Head of caudate nucleus (tissue), 42 donors: ENCODE data around the gene PCDHGB7.
"Not testable (repeated sequence)": the region's sequence is repeated elsewhere in the genome, so short reads cannot be mapped to it uniquely, and the experiment has no call there.

Experiments
- DNase-seq, 42 donors: peaks; one replicate each; pipeline versions ENCODE4 v3.0.0 to v3.0.0-alpha.2; 2020 to 2021; ENCODE audit warnings: mixed read lengths in 7 of 42
- intact Hi-C: fragments of 100-400 bp; cut with DNase I; formaldehyde crosslinking; loops from one replicate; pipeline ENCODE4 v1.15.0; 2022

The PCDHGB7 gene

DNA sequence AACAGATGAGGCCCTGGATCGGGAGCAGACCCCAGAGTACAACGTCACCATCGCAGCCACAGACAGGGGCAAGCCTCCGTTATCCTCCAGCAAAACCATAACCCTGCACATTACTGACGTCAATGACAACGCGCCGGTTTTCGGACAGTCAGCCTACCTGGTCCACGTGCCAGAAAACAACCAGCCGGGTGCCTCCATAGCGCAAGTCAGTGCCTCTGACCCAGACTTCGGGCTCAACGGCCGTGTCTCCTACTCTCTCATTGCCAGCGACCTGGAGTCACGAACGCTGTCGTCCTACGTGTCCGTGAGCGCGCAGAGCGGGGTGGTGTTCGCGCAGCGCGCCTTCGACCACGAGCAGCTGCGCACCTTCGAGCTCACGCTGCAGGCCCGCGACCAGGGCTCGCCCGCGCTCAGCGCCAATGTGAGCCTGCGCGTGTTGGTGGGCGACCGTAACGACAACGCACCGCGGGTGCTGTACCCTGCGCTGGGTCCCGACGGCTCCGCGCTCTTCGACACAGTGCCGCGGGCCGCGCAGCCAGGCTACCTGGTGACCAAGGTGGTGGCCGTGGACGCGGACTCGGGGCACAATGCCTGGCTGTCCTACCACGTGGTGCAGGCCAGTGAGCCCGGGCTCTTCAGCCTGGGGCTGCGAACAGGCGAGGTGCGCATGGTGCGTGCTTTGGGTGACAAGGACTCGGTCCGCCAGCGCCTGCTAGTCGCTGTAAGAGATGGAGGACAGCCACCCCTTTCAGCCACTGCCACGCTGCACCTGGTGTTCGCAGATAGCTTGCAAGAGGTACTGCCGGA, 1.8 kb downstream of the PCDHGB7 start:
- intact Hi-C loops: loop anchor here (10.0 kb wide), 1 partner anchor 136 kb away; no protein-coding TSS in a partner anchor
- DNase-seq: peak in 1 of 42 donors; percentile 21

DNA sequence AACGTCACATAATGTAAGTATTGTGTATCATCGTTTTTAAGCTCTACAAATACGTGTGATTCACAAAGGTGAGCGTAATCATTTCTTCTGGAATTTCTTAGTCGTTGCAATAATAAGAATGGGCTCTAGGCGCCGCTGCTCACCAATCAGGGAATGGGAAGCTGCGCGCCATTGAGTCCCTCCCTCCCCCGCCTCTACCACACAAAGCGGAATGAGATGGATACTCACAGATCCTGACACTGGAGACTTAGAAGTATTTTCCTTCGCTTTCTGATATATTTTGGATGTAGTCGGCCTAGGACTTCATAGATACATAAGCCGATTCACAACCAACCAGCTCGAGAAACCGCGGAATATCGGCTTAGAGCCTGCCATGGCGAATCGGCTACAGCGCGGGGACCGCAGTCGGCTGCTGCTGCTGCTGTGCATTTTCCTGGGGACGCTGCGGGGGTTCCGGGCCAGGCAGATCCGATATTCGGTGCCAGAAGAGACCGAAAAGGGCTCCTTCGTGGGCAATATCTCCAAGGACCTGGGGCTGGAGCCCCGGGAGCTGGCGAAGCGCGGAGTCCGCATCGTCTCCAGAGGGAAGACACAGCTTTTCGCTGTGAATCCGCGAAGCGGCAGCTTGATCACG, 3.5 kb downstream of the PCDHGB7 start, which contains the start of gene PCDHGA11:
Gene PCDHGA11, plus strand, starts transcription at position 197 of the 634 bp plus-strand sequence. Its CDS starts 177 bp downstream, at position 374.
- intact Hi-C loops: loop anchor here (10.0 kb wide), 1 partner anchor 104 kb away; no protein-coding TSS in a partner anchor
- DNase-seq: peak in 4 of 42 donors; percentile 30 to 55 (median 45)

DNA sequence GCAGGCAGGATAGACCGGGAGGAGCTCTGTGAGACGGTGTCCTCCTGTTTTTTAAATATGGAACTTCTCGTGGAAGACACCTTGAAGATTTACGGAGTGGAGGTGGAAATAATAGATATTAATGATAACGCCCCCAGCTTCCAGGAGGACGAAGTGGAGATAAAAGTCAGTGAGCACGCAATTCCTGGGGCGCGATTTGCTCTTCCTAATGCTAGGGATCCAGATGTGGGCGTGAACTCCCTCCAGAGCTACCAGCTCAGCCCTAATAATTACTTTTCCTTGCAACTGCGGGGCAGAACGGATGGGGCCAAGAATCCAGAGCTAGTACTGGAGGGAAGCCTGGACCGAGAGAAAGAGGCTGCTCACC, 4.0 kb downstream of the PCDHGB7 start:
- DNase-seq: peak in 1 of 42 donors; percentile 13
- intact Hi-C loops: loop anchor here (10.0 kb wide), 1 partner anchor 103 kb away; no protein-coding TSS in a partner anchor

DNA sequence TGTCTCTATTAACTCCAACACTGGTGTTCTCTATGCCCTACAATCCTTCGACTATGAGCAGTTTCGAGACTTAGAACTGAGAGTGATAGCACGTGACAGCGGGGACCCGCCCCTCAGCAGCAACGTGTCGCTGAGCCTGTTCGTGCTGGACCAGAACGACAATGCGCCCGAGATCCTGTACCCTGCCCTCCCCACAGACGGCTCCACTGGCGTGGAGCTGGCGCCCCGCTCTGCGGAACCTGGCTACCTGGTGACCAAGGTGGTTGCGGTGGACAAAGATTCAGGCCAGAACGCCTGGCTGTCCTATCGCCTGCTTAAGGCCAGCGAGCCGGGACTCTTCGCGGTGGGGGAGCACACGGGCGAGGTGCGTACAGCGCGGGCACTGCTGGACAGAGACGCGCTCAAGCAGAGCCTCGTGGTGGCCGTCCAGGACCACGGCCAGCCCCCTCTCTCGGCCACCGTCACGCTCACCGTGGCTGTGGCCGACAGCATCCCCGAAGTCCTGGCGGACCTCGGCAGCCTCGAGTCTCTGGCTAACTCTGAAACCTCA, 5.3 kb downstream of the PCDHGB7 start:
- peak in 1 of 42 donors; percentile 15 for DNase-seq
- intact Hi-C loops: loop anchor here (10.0 kb wide), 1 partner anchor 102 kb away; no protein-coding TSS in a partner anchor

GRCh38 chr5:141427783-141428426, 10.4 kb downstream of the PCDHGB7 start:
- intact Hi-C loops: loop anchor here (10.0 kb wide), 1 partner anchor 97 kb away; no protein-coding TSS in a partner anchor
- DNase-seq: no peak

- peak in 25 of 42 donors; percentile 15 to 70 (median 39) for DNase-seq
- intact Hi-C loops: no loop called here
These were observed 13.0 kb downstream of the PCDHGB7 start, which contains the start of gene PCDHGA12 for GRCh38 chr5:141430332-141431113. Gene PCDHGA12 (plus strand): TSS chr5:141430507. CDS start chr5:141430760, 253 bp downstream.

GRCh38 chr5:141431286-141431685, 13.8 kb downstream of the PCDHGB7 start:
- no peak for DNase-seq
- intact Hi-C loops: no loop called here

DNA sequence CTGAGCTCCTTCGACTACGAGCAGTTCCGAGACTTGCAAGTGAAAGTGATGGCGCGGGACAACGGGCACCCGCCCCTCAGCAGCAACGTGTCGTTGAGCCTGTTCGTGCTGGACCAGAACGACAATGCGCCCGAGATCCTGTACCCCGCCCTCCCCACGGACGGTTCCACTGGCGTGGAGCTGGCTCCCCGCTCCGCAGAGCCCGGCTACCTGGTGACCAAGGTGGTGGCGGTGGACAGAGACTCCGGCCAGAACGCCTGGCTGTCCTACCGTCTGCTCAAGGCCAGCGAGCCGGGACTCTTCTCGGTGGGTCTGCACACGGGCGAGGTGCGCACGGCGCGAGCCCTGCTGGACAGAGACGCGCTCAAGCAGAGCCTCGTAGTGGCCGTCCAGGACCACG, 14.8 kb downstream of the PCDHGB7 start:
- DNase-seq, intact Hi-C loops: not testable (repeated sequence)

DNA sequence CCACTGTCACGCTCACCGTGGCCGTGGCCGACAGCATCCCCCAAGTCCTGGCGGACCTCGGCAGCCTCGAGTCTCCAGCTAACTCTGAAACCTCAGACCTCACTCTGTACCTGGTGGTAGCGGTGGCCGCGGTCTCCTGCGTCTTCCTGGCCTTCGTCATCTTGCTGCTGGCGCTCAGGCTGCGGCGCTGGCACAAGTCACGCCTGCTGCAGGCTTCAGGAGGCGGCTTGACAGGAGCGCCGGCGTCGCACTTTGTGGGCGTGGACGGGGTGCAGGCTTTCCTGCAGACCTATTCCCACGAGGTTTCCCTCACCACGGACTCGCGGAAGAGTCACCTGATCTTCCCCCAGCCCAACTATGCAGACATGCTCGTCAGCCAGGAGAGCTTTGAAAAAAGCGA, 15.2 kb downstream of the PCDHGB7 start:
- DNase-seq, intact Hi-C loops: not testable (repeated sequence)

DNA sequence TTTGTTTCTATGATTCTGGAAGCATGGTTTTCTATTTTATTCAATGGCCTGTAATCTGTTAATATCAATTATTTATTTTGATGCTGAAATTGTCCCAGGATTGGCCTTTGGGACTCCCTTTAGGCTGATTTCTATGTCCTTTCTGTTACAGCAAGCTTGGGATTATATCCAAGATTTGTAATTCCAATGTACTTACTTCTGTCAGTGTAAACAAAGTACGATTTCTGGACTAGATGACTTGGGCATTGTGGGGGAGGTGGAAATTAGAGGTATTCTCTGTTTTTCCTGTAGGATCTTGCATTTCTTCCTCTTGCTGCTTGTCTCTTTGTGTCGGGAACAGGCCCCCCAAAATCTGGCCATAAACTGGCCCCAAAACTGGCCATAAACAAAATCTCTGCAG, 16.5 kb downstream of the PCDHGB7 start:
- no peak for DNase-seq
- intact Hi-C loops: no loop called here

DNA sequence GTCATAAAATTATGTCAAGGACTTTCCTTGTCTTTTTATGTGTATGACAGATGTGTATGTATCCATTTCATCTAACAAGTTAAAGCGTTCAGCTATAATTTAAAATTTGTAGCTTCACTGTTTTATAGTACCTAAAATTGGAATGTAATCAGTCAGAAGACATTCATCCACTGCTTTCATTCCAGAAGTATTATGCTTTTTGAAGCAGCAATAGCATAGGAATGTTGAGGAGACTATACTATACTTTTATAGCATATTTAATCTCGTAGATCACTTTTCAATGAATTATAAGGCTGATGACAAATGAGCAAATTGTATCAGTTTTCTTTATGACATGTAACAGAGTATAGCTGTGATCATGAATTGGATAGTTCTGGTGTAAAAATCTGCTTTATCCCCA, 19.7 kb downstream of the PCDHGB7 start:
- intact Hi-C loops: no loop called here

DNA sequence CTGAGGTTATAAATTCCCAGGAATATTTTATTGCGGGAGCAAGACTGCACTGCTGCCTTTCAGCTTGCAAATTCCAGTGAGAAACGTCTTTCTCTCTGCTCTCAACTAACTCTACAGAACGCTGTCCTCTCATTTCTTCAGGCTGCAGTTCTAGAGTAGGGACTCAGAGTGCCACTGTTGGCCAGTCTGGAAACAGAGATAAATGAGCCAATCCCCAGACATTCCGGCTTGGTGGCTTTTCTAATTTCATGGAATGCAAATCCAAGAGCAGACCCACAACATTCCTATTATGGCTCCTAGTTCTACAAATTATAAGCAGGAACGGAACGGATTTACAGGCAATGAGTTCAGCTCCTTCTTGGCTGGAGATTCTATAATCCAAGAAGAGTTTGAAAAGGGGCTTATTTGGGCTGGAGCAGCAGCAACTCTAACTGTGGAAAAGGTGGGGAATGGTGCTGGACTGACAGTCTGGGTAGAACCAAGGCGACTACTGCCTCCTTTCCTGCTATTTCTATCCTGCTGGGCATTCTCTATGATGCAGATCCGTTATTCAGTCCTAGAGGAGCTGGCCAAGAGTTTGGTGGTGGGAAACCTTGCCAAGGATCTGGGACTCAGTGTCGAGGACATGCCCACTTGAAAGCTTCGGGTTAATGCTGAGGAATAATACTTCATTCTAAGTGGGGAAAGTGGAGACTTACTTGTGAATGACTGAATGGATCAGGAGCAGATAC, 22.1 kb downstream of the PCDHGB7 start:
- no peak for DNase-seq
- intact Hi-C loops: no loop called here

More for the DNA sequence above, 19.7 kb downstream of the PCDHGB7 start:
- DNase-seq: no peak

DNA sequence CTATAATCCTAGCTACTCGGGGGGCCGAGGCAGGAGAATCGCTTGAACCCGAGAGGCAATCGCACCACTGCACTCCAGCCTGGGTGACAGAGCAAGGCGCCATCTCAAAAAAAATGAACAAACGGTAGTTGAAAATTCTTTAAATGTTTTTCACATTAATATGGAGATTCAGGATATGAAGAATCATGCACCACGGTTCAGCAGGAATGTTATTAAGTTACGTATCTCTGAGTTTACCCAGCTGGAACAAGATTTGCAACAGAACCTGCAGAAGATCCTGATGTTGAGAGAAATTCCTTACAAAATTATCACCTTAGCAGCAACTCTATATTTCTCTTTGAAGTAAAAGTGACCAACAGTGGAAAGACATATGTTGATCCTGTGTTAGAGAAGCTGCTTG, 22.9 kb downstream of the PCDHGB7 start:
- intact Hi-C loops: no loop called here
- no peak for DNase-seq

DNA sequence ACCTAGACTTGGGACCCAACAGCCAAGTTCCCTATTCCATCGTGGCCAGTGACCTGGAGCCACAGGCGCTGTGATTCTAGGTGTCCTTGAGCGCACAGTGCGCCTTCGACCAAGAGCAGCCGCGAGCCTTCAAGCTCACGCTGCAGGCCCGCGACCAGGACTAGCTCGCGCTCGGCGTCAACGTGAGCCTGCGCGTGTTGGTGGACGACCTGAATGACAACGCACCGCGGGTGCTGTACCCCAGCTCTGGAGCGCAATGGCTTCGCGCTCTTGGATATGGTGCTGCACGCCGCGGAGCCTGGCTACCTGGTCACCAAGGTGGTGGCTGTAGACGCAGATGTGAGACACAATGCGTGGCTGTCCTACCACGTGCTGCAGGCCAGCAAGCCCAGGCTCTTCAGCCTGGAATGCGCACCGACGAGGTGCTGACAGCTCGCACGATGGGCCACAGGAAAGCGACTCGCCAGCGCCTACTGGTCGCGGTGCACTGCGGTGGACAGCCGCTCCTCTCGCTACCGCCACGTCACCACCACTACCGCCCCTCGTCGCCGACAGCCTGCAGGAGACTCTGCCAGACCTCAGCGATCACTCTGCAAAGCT, 24.2 kb downstream of the PCDHGB7 start:
- no peak for DNase-seq
- intact Hi-C loops: no loop called here

DNA sequence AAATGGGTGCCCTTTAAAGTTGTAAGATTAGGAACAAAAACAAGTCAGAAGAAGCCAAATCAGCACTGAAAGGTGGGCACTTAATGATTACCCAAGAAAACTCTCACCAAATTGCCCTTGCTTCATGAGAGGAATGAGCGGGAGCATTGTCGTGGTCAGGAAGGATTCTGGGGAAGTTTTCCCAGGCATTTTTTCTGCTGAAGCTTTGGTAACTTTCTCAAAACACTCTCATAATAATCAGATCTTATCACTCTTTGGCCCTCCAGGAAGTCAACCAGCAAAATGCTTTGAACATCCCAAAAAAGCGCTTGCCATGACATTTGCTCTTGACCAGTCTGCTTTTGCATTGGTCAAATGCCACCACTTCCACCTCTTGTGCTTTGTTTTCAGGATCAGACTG, 47.9 kb downstream of the PCDHGB7 start:
- no peak for DNase-seq
- intact Hi-C loops: no loop called here
